GM23338 (cell line): ENCODE results near the gene SLC18B1. TPM values are rescaled to one million over a fixed set of nuclear protein-coding genes. Genes with fewer than 3 reads are reported as not detected.

Experiments used
- ATAC-seq: fragments of 200-7000 bp; cut with Tn5 transposase; 3 replicates; pipeline ENCODE4 v1.9.1; 2020
- DNase-seq: peaks from one replicate; pipeline ENCODE4 v3.0.0-alpha.2; 2015; ENCODE audit warnings: low spot score
- H2AFZ ChIP-seq: fragments of 200-600 bp; sonication (generic); 2 replicates; pipeline ENCODE4 v1.8.0; 2016; ENCODE audit warnings: antibody characterized with exemption, mild to moderate bottlenecking, moderate library complexity
- H3F3A ChIP-seq: fragments of 200-600 bp; sonication (generic); replicated peaks from 2 replicates; pipeline ENCODE4 v1.8.0; 2017; ENCODE audit warnings: antibody characterized with exemption, mixed run types, low read depth
- H3K27ac ChIP-seq: fragments of 200-600 bp; sonication (generic); 2 replicates; pipeline ENCODE4 v1.6.1; 2016; ENCODE audit warnings: low read depth
- H3K27me3 ChIP-seq: fragments of 200-600 bp; sonication (generic); 2 replicates; pipeline ENCODE4 v1.8.0; 2016; ENCODE audit warnings: mild to moderate bottlenecking, mixed run types, moderate library complexity; ENCODE audit not compliant: insufficient read depth
- H3K36me3 ChIP-seq: fragments of 200-600 bp; sonication (generic); 2 replicates; pipeline ENCODE4 v1.8.0; 2016; ENCODE audit warnings: mild to moderate bottlenecking; ENCODE audit not compliant: insufficient read depth
- H3K4me1 ChIP-seq: fragments of 200-600 bp; sonication (generic); 2 replicates; pipeline ENCODE4 v1.8.0; 2016; ENCODE audit warnings: mild to moderate bottlenecking, moderate library complexity; ENCODE audit not compliant: insufficient read depth
- H3K4me2 ChIP-seq: fragments of 200-600 bp; sonication (generic); 2 replicates; pipeline ENCODE4 v1.7.1; 2017; ENCODE audit warnings: mixed run types
- H3K4me3 ChIP-seq: fragments of 200-600 bp; sonication (generic); 2 replicates; pipeline ENCODE4 v1.6.1; 2016; ENCODE audit warnings: mixed run types
- H3K79me2 ChIP-seq: fragments of 200-600 bp; sonication (generic); replicated peaks from 2 replicates; pipeline ENCODE4 v1.8.0; 2017; ENCODE audit warnings: mild to moderate bottlenecking; ENCODE audit not compliant: insufficient read depth
- H3K9me2 ChIP-seq: fragments of 200-600 bp; sonication (generic); 2 replicates; pipeline ENCODE4 v1.8.0; 2017; ENCODE audit not compliant: insufficient read depth
- H4K20me1 ChIP-seq: fragments of 200-600 bp; sonication (generic); replicated peaks from 2 replicates; pipeline ENCODE4 v1.8.0; 2017; ENCODE audit warnings: mild to moderate bottlenecking; ENCODE audit not compliant: insufficient read depth
- H3K27ac Mint-ChIP-seq: 2 replicates; pipeline ENCODE4 v1.8.0; 2020; ENCODE audit warnings: inconsistent platforms, mild to moderate bottlenecking, moderate library complexity, mixed read lengths
- H3K27me3 Mint-ChIP-seq: 3 replicates; pipeline ENCODE4 v1.8.0; 2022; ENCODE audit warnings: low read depth, mild to moderate bottlenecking, moderate library complexity, mixed read lengths, inconsistent platforms; ENCODE audit not compliant: insufficient read depth, poor library complexity
- H3K36me3 Mint-ChIP-seq: 3 replicates; pipeline ENCODE4 v1.8.0; 2021; ENCODE audit warnings: low read depth, mild to moderate bottlenecking, inconsistent platforms, moderate library complexity, mixed read lengths
- H3K4me1 Mint-ChIP-seq: 3 replicates; pipeline ENCODE4 v1.8.0; 2020; ENCODE audit warnings: mild to moderate bottlenecking, inconsistent platforms, mixed read lengths
- H3K4me3 Mint-ChIP-seq: 3 replicates; pipeline ENCODE4 v1.8.0; 2021; ENCODE audit warnings: moderate library complexity, mild to moderate bottlenecking, inconsistent platforms, mixed read lengths
- H3K9me3 Mint-ChIP-seq: 3 replicates; pipeline ENCODE4 v1.8.0; 2020; ENCODE audit warnings: moderate library complexity, mild to moderate bottlenecking, inconsistent platforms, mixed read lengths
- CREB1 ChIP-seq: fragments of 250-450 bp; sonication (Bioruptor Pico); IDR thresholded peaks from 2 replicates; pipeline ENCODE4 v1.5.0; 2020; ENCODE audit warnings: low read depth, mild to moderate bottlenecking, moderate library complexity
- EZH2 ChIP-seq: fragments of 200-600 bp; sonication (generic); IDR thresholded peaks from one replicate; pipeline ENCODE4 v1.8.0; 2017; ENCODE audit warnings: antibody characterized with exemption, mild to moderate bottlenecking, low read depth; ENCODE audit not compliant: unreplicated experiment
- EZH2phosphoT487 ChIP-seq: fragments of 200-600 bp; sonication (generic); IDR thresholded peaks from one replicate; pipeline ENCODE4 v1.8.1; 2018; ENCODE audit warnings: antibody characterized with exemption; ENCODE audit not compliant: unreplicated experiment
- JUNB ChIP-seq: IDR thresholded peaks from one replicate; pipeline ENCODE4 v1.6.1; 2016; ENCODE audit warnings: antibody characterized with exemption; ENCODE audit not compliant: unreplicated experiment
- NANOG ChIP-seq: IDR thresholded peaks from 2 replicates; pipeline ENCODE4 v1.6.1; 2016; ENCODE audit warnings: antibody characterized with exemption, borderline replicate concordance
- POLR2AphosphoS5 ChIP-seq: IDR thresholded peaks from 2 replicates; pipeline ENCODE4 v1.6.1; 2016; ENCODE audit warnings: antibody characterized with exemption, low read depth
- STAT1 ChIP-seq: IDR thresholded peaks from one replicate; pipeline ENCODE4 v1.6.1; 2016; ENCODE audit warnings: antibody characterized with exemption; ENCODE audit not compliant: unreplicated experiment
- ZNF114 ChIP-seq: fragments of 250-450 bp; sonication (Bioruptor Pico); IDR thresholded peaks from 2 replicates; pipeline ENCODE4 v1.5.0; 2020; ENCODE audit warnings: mild to moderate bottlenecking, moderate library complexity
- ZNF331 ChIP-seq: fragments of 250-450 bp; sonication (Bioruptor Pico); IDR thresholded peaks from 2 replicates; pipeline ENCODE4 v1.5.0; 2020; ENCODE audit warnings: low read depth, mild to moderate bottlenecking, moderate library complexity
- polyA plus RNA-seq: library from polyadenylated mRNA; unstranded; fragments of >200 nt; fragmentation: Nextera tagmentation; extraction: Ambion mirVana; gene quantifications from 2 replicates; pipeline ENCODE4 v1.2.1, GENCODE V29; 2016
- total RNA-seq: library from RNA; depleted of rRNA; stranded (reverse); fragments of >200 nt; shearing (Covaris generic); gene quantifications from 2 replicates; pipeline ENCODE4 v1.2.3, GENCODE V29; 2014
- TF ChIP-seq, protein P1 (sequence below): IDR thresholded peaks from 2 replicates; pipeline ENCODE4 v1.6.1; 2016; ENCODE audit warnings: antibody characterized with exemption
- TF ChIP-seq, protein P2 (sequence below): IDR thresholded peaks from one replicate; pipeline ENCODE4 v1.6.1; 2018; ENCODE audit warnings: antibody characterized with exemption; ENCODE audit not compliant: unreplicated experiment
- TF ChIP-seq, protein P3 (sequence below): fragments of 250-450 bp; sonication (Bioruptor Pico); IDR thresholded peaks from 2 replicates; pipeline ENCODE4 v1.5.0; 2020; ENCODE audit warnings: mild to moderate bottlenecking, moderate library complexity
- TF ChIP-seq, protein P4 (sequence below), 2 experiments: fragments of 200-600 bp in 1 of 2; sonication (generic) in 1 of 2; conservative IDR thresholded peaks; 2 replicates each; pipeline versions ENCODE4 v1.5.1 to v1.6.1; 2016 to 2017; ENCODE audit warnings: antibody characterized with exemption in 2 of 2, low read depth in 2 of 2, mild to moderate bottlenecking in 2 of 2, moderate library complexity in 1 of 2

The SLC18B1 gene
- total and polyA plus RNA-seq, 2 experiments from 2014 or later = 26.4 to 37.4 TPM

DNA sequence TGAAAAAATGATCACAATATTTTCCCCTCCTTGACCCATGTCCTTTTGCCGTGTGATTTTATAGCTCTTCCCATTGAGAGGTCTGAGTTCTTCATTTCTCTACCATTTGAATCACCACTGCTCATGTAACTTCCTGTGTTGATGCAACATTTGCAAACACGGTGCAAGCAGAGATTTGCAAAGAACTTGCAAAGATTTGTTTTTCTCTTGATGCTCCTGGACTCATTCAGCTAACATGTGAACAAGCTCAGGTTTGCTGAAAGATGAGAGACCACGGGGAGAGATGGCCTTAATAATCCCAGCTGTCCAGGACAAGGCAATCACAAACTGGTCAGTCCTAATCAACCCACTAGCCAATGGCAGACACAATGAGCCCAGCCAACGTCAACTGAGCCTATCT is 49.3 kb downstream of the SLC18B1 start:
- H3K27ac Mint-ChIP-seq = peak overlapping the region; percentile 18; the same call in 1 of the 2 replicates

More for the DNA sequence above, 49.3 kb downstream of the SLC18B1 start:
- H3K36me3 ChIP-seq = no peaks in the 10 kb centered on the region
- DNase-seq (no peak), ATAC-seq (no peak)
- H2AFZ ChIP-seq = no peak overlapping the region; the same call in 1 of the 2 replicates
- Mint-ChIP-seq H3K4me1 (no peaks in the 10 kb centered on the region), H3K9me3 (no peaks in the 10 kb centered on the region), H3K4me3 (no peak overlapping the region), H3K36me3 (no peaks in the 10 kb centered on the region), H3K27me3 (no peaks in the 10 kb centered on the region)
- no peaks in the 10 kb centered on the region for H3K79me2 ChIP-seq
- no peaks in the 10 kb centered on the region; the same call in 1 of the 2 replicates for H3K9me2 ChIP-seq
- H4K20me1 ChIP-seq = no peaks in the 10 kb centered on the region
- H3K4me3 ChIP-seq = no peak overlapping the region
- no peaks in the 10 kb centered on the region for H3K4me1 ChIP-seq
- no peak overlapping the region for H3K4me2 ChIP-seq
- H3K27me3 ChIP-seq = no peaks in the 10 kb centered on the region
- H3F3A ChIP-seq = no peaks in the 10 kb centered on the region
- no peak overlapping the region for H3K27ac ChIP-seq
- TF ChIP-seq POLR2AphosphoS5 = no peak
- TF ChIP-seq JUNB = no peak
- TF ChIP-seq, protein P1, sequence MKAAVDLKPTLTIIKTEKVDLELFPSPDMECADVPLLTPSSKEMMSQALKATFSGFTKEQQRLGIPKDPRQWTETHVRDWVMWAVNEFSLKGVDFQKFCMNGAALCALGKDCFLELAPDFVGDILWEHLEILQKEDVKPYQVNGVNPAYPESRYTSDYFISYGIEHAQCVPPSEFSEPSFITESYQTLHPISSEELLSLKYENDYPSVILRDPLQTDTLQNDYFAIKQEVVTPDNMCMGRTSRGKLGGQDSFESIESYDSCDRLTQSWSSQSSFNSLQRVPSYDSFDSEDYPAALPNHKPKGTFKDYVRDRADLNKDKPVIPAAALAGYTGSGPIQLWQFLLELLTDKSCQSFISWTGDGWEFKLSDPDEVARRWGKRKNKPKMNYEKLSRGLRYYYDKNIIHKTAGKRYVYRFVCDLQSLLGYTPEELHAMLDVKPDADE = no peak
- TF ChIP-seq, protein P2, sequence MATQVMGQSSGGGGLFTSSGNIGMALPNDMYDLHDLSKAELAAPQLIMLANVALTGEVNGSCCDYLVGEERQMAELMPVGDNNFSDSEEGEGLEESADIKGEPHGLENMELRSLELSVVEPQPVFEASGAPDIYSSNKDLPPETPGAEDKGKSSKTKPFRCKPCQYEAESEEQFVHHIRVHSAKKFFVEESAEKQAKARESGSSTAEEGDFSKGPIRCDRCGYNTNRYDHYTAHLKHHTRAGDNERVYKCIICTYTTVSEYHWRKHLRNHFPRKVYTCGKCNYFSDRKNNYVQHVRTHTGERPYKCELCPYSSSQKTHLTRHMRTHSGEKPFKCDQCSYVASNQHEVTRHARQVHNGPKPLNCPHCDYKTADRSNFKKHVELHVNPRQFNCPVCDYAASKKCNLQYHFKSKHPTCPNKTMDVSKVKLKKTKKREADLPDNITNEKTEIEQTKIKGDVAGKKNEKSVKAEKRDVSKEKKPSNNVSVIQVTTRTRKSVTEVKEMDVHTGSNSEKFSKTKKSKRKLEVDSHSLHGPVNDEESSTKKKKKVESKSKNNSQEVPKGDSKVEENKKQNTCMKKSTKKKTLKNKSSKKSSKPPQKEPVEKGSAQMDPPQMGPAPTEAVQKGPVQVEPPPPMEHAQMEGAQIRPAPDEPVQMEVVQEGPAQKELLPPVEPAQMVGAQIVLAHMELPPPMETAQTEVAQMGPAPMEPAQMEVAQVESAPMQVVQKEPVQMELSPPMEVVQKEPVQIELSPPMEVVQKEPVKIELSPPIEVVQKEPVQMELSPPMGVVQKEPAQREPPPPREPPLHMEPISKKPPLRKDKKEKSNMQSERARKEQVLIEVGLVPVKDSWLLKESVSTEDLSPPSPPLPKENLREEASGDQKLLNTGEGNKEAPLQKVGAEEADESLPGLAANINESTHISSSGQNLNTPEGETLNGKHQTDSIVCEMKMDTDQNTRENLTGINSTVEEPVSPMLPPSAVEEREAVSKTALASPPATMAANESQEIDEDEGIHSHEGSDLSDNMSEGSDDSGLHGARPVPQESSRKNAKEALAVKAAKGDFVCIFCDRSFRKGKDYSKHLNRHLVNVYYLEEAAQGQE = no peak
- no peak for TF ChIP-seq CREB1 (CRISPR knock-in tag)
- TF ChIP-seq EZH2 = no peak
- TF ChIP-seq ZNF331 (CRISPR knock-in tag) = no peak
- TF ChIP-seq EZH2phosphoT487 = no peak
- TF ChIP-seq NANOG = no peak
- TF ChIP-seq, protein P3, sequence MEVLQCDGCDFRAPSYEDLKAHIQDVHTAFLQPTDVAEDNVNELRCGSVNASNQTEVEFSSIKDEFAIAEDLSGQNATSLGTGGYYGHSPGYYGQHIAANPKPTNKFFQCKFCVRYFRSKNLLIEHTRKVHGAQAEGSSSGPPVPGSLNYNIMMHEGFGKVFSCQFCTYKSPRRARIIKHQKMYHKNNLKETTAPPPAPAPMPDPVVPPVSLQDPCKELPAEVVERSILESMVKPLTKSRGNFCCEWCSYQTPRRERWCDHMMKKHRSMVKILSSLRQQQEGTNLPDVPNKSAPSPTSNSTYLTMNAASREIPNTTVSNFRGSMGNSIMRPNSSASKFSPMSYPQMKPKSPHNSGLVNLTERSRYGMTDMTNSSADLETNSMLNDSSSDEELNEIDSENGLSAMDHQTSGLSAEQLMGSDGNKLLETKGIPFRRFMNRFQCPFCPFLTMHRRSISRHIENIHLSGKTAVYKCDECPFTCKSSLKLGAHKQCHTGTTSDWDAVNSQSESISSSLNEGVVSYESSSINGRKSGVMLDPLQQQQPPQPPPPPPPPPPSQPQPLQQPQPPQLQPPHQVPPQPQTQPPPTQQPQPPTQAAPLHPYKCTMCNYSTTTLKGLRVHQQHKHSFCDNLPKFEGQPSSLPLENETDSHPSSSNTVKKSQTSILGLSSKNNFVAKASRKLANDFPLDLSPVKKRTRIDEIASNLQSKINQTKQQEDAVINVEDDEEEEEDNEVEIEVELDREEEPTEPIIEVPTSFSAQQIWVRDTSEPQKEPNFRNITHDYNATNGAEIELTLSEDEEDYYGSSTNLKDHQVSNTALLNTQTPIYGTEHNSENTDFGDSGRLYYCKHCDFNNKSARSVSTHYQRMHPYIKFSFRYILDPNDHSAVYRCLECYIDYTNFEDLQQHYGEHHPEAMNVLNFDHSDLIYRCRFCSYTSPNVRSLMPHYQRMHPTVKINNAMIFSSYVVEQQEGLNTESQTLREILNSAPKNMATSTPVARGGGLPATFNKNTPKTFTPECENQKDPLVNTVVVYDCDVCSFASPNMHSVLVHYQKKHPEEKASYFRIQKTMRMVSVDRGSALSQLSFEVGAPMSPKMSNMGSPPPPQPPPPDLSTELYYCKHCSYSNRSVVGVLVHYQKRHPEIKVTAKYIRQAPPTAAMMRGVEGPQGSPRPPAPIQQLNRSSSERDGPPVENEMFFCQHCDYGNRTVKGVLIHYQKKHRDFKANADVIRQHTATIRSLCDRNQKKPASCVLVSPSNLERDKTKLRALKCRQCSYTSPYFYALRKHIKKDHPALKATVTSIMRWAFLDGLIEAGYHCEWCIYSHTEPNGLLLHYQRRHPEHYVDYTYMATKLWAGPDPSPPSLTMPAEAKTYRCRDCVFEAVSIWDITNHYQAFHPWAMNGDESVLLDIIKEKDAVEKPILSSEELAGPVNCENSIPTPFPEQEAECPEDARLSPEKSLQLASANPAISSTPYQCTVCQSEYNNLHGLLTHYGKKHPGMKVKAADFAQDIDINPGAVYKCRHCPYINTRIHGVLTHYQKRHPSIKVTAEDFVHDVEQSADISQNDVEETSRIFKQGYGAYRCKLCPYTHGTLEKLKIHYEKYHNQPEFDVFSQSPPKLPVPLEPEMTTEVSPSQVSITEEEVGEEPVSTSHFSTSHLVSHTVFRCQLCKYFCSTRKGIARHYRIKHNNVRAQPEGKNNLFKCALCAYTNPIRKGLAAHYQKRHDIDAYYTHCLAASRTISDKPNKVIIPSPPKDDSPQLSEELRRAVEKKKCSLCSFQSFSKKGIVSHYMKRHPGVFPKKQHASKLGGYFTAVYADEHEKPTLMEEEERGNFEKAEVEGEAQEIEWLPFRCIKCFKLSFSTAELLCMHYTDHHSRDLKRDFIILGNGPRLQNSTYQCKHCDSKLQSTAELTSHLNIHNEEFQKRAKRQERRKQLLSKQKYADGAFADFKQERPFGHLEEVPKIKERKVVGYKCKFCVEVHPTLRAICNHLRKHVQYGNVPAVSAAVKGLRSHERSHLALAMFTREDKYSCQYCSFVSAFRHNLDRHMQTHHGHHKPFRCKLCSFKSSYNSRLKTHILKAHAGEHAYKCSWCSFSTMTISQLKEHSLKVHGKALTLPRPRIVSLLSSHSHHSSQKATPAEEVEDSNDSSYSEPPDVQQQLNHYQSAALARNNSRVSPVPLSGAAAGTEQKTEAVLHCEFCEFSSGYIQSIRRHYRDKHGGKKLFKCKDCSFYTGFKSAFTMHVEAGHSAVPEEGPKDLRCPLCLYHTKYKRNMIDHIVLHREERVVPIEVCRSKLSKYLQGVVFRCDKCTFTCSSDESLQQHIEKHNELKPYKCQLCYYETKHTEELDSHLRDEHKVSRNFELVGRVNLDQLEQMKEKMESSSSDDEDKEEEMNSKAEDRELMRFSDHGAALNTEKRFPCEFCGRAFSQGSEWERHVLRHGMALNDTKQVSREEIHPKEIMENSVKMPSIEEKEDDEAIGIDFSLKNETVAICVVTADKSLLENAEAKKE (CRISPR knock-in tag) = no peak
- TF ChIP-seq ZNF114 = no peak
- no peak for TF ChIP-seq STAT1
- TF ChIP-seq, protein P4, sequence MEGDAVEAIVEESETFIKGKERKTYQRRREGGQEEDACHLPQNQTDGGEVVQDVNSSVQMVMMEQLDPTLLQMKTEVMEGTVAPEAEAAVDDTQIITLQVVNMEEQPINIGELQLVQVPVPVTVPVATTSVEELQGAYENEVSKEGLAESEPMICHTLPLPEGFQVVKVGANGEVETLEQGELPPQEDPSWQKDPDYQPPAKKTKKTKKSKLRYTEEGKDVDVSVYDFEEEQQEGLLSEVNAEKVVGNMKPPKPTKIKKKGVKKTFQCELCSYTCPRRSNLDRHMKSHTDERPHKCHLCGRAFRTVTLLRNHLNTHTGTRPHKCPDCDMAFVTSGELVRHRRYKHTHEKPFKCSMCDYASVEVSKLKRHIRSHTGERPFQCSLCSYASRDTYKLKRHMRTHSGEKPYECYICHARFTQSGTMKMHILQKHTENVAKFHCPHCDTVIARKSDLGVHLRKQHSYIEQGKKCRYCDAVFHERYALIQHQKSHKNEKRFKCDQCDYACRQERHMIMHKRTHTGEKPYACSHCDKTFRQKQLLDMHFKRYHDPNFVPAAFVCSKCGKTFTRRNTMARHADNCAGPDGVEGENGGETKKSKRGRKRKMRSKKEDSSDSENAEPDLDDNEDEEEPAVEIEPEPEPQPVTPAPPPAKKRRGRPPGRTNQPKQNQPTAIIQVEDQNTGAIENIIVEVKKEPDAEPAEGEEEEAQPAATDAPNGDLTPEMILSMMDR (conservative IDR thresholded peaks at IDR 0.05; ENCODE audit: low read depth in 2 of 2) = no peak
